ENCODE measurements around the gene SLC66A3.

SLC66A3 gene

DNA sequence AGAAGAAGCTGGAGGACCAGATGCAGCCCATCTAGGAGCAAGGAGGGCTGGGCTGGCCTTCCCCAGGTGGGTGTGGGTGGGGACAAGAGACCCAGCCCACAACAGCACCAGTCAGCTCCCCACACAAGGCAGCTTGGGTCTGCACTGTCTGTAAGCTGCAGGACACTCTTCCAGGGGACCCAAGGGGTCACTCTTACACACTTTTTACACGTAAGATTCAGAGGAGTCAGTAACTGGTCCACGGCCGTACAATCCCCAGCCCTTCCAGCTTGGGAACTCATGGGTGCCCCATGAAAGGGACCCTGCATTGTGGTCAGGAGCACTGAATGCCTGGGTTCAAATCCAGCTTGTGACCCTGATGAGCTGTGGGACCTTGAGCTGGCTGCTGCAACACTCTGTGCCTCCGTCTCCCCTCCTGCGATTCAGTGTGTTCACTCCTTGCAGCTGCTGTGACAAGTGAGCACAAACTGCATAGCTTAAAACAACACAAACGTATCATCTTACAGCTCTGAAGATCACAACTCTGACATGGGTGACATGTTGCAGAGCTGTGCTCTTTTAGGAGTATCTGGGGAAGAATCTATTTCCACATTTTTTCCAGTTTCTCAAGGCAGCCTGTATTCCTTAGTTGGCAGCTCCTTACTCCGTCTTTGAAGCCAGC is 11.1 kb upstream of the SLC66A3 start:
- H3K27ac ChIP-seq (ENCODE audit: low read length), result no peak overlapping the region
- peaks cover 7% of the 10 kb centered on the region for H3K4me1 ChIP-seq (ENCODE audit: low read length)
- no peaks in the 10 kb centered on the region for H3K79me2 ChIP-seq (ENCODE audit: low read length)
- H3K9me3 ChIP-seq (ENCODE audit: insufficient read depth, low read length), result no peaks in the 10 kb centered on the region
- no peaks in the 10 kb centered on the region for H4K20me1 ChIP-seq (ENCODE audit: insufficient read depth, low read length)
- no peak overlapping the region for H3K9ac ChIP-seq (ENCODE audit: low read length)
- no peak overlapping the region for H3K4me3 ChIP-seq (ENCODE audit: low read length)
- H2AFZ ChIP-seq (ENCODE audit: low read depth, low read length), result no peak overlapping the region
- no peak overlapping the region for H3K4me2 ChIP-seq (ENCODE audit: low read length)
- TF ChIP-seq EZH2phosphoT487 (IDR thresholded peaks at IDR 0.05; ENCODE audit: low read depth), result no peak
- TF ChIP-seq, protein P1, sequence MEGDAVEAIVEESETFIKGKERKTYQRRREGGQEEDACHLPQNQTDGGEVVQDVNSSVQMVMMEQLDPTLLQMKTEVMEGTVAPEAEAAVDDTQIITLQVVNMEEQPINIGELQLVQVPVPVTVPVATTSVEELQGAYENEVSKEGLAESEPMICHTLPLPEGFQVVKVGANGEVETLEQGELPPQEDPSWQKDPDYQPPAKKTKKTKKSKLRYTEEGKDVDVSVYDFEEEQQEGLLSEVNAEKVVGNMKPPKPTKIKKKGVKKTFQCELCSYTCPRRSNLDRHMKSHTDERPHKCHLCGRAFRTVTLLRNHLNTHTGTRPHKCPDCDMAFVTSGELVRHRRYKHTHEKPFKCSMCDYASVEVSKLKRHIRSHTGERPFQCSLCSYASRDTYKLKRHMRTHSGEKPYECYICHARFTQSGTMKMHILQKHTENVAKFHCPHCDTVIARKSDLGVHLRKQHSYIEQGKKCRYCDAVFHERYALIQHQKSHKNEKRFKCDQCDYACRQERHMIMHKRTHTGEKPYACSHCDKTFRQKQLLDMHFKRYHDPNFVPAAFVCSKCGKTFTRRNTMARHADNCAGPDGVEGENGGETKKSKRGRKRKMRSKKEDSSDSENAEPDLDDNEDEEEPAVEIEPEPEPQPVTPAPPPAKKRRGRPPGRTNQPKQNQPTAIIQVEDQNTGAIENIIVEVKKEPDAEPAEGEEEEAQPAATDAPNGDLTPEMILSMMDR (IDR thresholded peaks at IDR 0.05; ENCODE audit: low read depth, low read length), result no peak
- H3K36me3 ChIP-seq (replicated peaks; ENCODE audit: low read depth, low read length), result no peaks in the 10 kb centered on the region
- peaks cover 11% of the 10 kb centered on the region for H3K27me3 ChIP-seq (ENCODE audit: low read depth, low read length)

DNA sequence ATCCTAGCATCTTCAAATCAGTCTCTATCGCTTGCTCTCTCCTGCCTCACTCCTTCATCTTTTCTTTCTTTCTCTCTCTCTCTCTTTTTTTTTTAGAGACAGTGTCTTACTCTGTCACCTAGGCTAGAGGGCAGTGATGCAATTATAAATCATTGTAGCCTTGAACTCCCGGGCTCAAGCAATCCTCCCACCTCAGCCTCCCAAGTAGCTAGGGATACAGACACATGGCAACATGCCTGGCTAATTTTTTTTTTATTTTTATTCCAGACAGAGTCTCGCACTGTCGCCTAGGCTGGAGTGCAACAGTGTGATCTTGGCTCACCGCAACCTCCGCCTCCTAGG is 10.6 kb upstream of the SLC66A3 start:
- no peaks in the 10 kb centered on the region for H4K20me1 ChIP-seq (ENCODE audit: insufficient read depth, low read length)
- H3K79me2 ChIP-seq (ENCODE audit: low read length), result no peaks in the 10 kb centered on the region
- H3K36me3 ChIP-seq (replicated peaks; ENCODE audit: low read depth, low read length), result no peaks in the 10 kb centered on the region
- no peak overlapping the region for H3K4me2 ChIP-seq (ENCODE audit: low read length)
- H3K27me3 ChIP-seq (ENCODE audit: low read depth, low read length), result peaks cover 11% of the 10 kb centered on the region
- no peaks in the 10 kb centered on the region for H3K9me3 ChIP-seq (ENCODE audit: insufficient read depth, low read length)
- peaks cover 7% of the 10 kb centered on the region for H3K4me1 ChIP-seq (ENCODE audit: low read length)
- no peak overlapping the region for H2AFZ ChIP-seq (ENCODE audit: low read depth, low read length)
- H3K27ac ChIP-seq (ENCODE audit: low read length), result no peak overlapping the region
- H3K9ac ChIP-seq (ENCODE audit: low read length), result no peak overlapping the region
- no peak overlapping the region for H3K4me3 ChIP-seq (ENCODE audit: low read length)
- no peak for TF ChIP-seq EZH2phosphoT487 (IDR thresholded peaks at IDR 0.05; ENCODE audit: low read depth)
- TF ChIP-seq, protein P1 (IDR thresholded peaks at IDR 0.05; ENCODE audit: low read depth, low read length), result no peak

GRCh38 chr2:11145350-11145749 is 9.9 kb upstream of the SLC66A3 start:
- Histone ChIP-seq H2AFZ (ENCODE audit: low read depth, low read length) (no peak overlapping the region), H3K9me3 (ENCODE audit: insufficient read depth, low read length) (no peaks in the 10 kb centered on the region), H3K4me2 (ENCODE audit: low read length) (no peak overlapping the region), H3K27ac (ENCODE audit: low read length) (no peak overlapping the region), H3K79me2 (ENCODE audit: low read length) (no peaks in the 10 kb centered on the region), H3K4me1 (ENCODE audit: low read length) (peaks cover 7% of the 10 kb centered on the region), H3K27me3 (ENCODE audit: low read depth, low read length) (peaks cover 11% of the 10 kb centered on the region), H3K9ac (ENCODE audit: low read length) (no peak overlapping the region), H3K36me3 (replicated peaks; ENCODE audit: low read depth, low read length) (no peaks in the 10 kb centered on the region), H3K4me3 (ENCODE audit: low read length) (no peak overlapping the region), H4K20me1 (ENCODE audit: insufficient read depth, low read length) (no peaks in the 10 kb centered on the region)
- TF ChIP-seq EZH2phosphoT487 (IDR thresholded peaks at IDR 0.05; ENCODE audit: low read depth), result no peak
- TF ChIP-seq, protein P1 (IDR thresholded peaks at IDR 0.05; ENCODE audit: low read depth, low read length), result no peak

GRCh38 chr2:11146076-11146475 is 9.2 kb upstream of the SLC66A3 start:
- Histone ChIP-seq H3K4me2 (ENCODE audit: low read length) (no peak overlapping the region), H3K4me3 (ENCODE audit: low read length) (no peak overlapping the region), H3K36me3 (replicated peaks; ENCODE audit: low read depth, low read length) (no peaks in the 10 kb centered on the region), H3K9me3 (ENCODE audit: insufficient read depth, low read length) (no peaks in the 10 kb centered on the region), H3K79me2 (ENCODE audit: low read length) (no peaks in the 10 kb centered on the region), H3K27ac (ENCODE audit: low read length) (no peak overlapping the region), H3K9ac (ENCODE audit: low read length) (no peak overlapping the region), H2AFZ (ENCODE audit: low read depth, low read length) (no peak overlapping the region), H4K20me1 (ENCODE audit: insufficient read depth, low read length) (no peaks in the 10 kb centered on the region), H3K4me1 (ENCODE audit: low read length) (peaks cover 7% of the 10 kb centered on the region), H3K27me3 (ENCODE audit: low read depth, low read length) (peaks cover 11% of the 10 kb centered on the region)
- TF ChIP-seq, protein P1 (IDR thresholded peaks at IDR 0.05; ENCODE audit: low read depth, low read length), result no peak
- no peak for TF ChIP-seq EZH2phosphoT487 (IDR thresholded peaks at IDR 0.05; ENCODE audit: low read depth)

Data from OCI-LY3 (cell line).